OCI-LY7 (cell line): ENCODE results near the gene TICAM2. TPM values are rescaled to one million over a fixed set of nuclear protein-coding genes. Genes with fewer than 3 reads are reported as not detected.
A peak's percentile ranks its signal among the peaks of the same experiment; 100 is the strongest.

Source experiments
- BruUV-seq: library from RNA; stranded (reverse); fragments of 400-500 nt; replicated peaks from 2 replicates; lab custom pipeline; 2021; lab: Mats Ljungman, UMichigan
- CTCF ChIA-PET: fragments of 300-600 bp; sonication (Branson Sonifier 250); formaldehyde crosslinking; loops from one replicate; lab custom pipeline; 2022; ENCODE audit warnings: antibody characterized with exemption; ENCODE audit not compliant: unreplicated experiment; lab: Charles Lee
- POLR2A ChIA-PET: fragments of 300-600 bp; sonication (Branson Sonifier 250); formaldehyde crosslinking; loops from one replicate; lab custom pipeline; 2022; ENCODE audit warnings: antibody characterized with exemption; lab: Charles Lee
- DNase-seq: peaks from one replicate; pipeline ENCODE4 v3.0.0-alpha.2; 2015; ENCODE audit warnings: low spot score
- H2AFZ ChIP-seq: fragments of 200-600 bp; sonication (generic), shearing (Covaris generic); 2 replicates; pipeline ENCODE4 v1.6.1; 2014; ENCODE audit warnings: mild to moderate bottlenecking, antibody characterized with exemption, low read length, moderate library complexity
- H3K27ac ChIP-seq: fragments of 200-600 bp; sonication (generic); 2 replicates; pipeline ENCODE4 v1.5.1; 2014; ENCODE audit warnings: mixed run types, low read depth, mild to moderate bottlenecking, moderate library complexity, low read length, inconsistent platforms; ENCODE audit not compliant: poor library complexity, severe bottlenecking
- H3K36me3 ChIP-seq: fragments of 200-600 bp; sonication (generic); 2 replicates; pipeline ENCODE4 v1.6.1; 2014; ENCODE audit warnings: mild to moderate bottlenecking, antibody characterized with exemption, low read length, moderate library complexity, mixed read lengths; ENCODE audit not compliant: insufficient read depth
- H3K4me1 ChIP-seq: fragments of 200-600 bp; sonication (generic); 2 replicates; pipeline ENCODE4 v1.5.1; 2014; ENCODE audit warnings: mild to moderate bottlenecking, low read length; ENCODE audit not compliant: insufficient read depth, poor library complexity, severe bottlenecking
- H3K4me2 ChIP-seq: fragments of 200-600 bp; sonication (generic); 2 replicates; pipeline ENCODE4 v1.6.1; 2014; ENCODE audit warnings: mild to moderate bottlenecking, low read length
- H3K4me3 ChIP-seq: fragments of 200-600 bp; sonication (generic); 2 replicates; pipeline ENCODE4 v1.5.1; 2014; ENCODE audit warnings: mild to moderate bottlenecking, low read depth, low read length; ENCODE audit not compliant: poor library complexity, severe bottlenecking
- H3K79me2 ChIP-seq: fragments of 200-600 bp; sonication (generic); 2 replicates; pipeline ENCODE4 v1.6.1; 2016; ENCODE audit warnings: low read depth, mild to moderate bottlenecking, low read length, moderate library complexity, mixed read lengths; ENCODE audit not compliant: insufficient read depth
- H3K9me2 ChIP-seq: fragments of 200-600 bp; sonication (generic); 2 replicates; pipeline ENCODE4 v1.6.1; 2016; ENCODE audit warnings: mild to moderate bottlenecking, low read length, mixed read lengths; ENCODE audit not compliant: insufficient read depth
- H3K9me3 ChIP-seq: fragments of 200-600 bp; sonication (generic); 2 replicates; pipeline ENCODE4 v1.6.1; 2014; ENCODE audit warnings: mild to moderate bottlenecking, mixed run types, low read length, mixed read lengths
- H4K20me1 ChIP-seq: fragments of 200-600 bp; sonication (generic); 2 replicates; pipeline ENCODE4 v1.6.1; 2014; ENCODE audit warnings: mild to moderate bottlenecking, antibody characterized with exemption, low read length, moderate library complexity, mixed read lengths; ENCODE audit not compliant: insufficient read depth
- EZH2phosphoT487 ChIP-seq: fragments of 200-600 bp; sonication (generic); IDR thresholded peaks from 2 replicates; pipeline ENCODE4 v1.6.1; 2018; ENCODE audit warnings: low read depth, borderline replicate concordance, mild to moderate bottlenecking, mixed run types, antibody characterized with exemption, low read length, moderate library complexity, mixed read lengths
- intact Hi-C: fragments of 100-400 bp; cut with micrococcal nuclease; formaldehyde crosslinking; loops from one replicate; pipeline ENCODE4 v1.10.0; 2022; ENCODE audit not compliant: unreplicated experiment
- total RNA-seq, 2 experiments: library from RNA; depleted of rRNA in 1 of 2; stranded (reverse); fragments of >200 nt in 1 of 2; shearing (Covaris generic) in 1 of 2; gene quantifications; 2 replicates each; pipeline ENCODE4 v1.2.3, GENCODE V29; 2014 to 2022
- TF ChIP-seq, protein P1 (sequence below): fragments of 200-600 bp; sonication (generic); conservative IDR thresholded peaks from 2 replicates; pipeline ENCODE4 v1.5.1; 2014; ENCODE audit warnings: mild to moderate bottlenecking, antibody characterized with exemption, low read length, moderate library complexity, mixed read lengths

TICAM2 gene
- total RNA-seq, 2 experiments from 2014 or later, result 0.65 TPM; not detected in 1

GRCh38 chr5:115623658-115624057, 21.4 kb upstream of the TICAM2 start:
- H3K4me2 ChIP-seq, result peak overlapping the region; percentile 95
- H3K79me2 ChIP-seq, result peaks cover 67% of the 10 kb centered on the region
- intact Hi-C loops, result loop anchor here (10.0 kb wide), 1 partner anchor 1281 kb away; no protein-coding TSS in a partner anchor
- no TSS peak for BruUV-seq
- TF ChIP-seq EZH2phosphoT487, result no peak
- TF ChIP-seq, protein P1, sequence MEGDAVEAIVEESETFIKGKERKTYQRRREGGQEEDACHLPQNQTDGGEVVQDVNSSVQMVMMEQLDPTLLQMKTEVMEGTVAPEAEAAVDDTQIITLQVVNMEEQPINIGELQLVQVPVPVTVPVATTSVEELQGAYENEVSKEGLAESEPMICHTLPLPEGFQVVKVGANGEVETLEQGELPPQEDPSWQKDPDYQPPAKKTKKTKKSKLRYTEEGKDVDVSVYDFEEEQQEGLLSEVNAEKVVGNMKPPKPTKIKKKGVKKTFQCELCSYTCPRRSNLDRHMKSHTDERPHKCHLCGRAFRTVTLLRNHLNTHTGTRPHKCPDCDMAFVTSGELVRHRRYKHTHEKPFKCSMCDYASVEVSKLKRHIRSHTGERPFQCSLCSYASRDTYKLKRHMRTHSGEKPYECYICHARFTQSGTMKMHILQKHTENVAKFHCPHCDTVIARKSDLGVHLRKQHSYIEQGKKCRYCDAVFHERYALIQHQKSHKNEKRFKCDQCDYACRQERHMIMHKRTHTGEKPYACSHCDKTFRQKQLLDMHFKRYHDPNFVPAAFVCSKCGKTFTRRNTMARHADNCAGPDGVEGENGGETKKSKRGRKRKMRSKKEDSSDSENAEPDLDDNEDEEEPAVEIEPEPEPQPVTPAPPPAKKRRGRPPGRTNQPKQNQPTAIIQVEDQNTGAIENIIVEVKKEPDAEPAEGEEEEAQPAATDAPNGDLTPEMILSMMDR, result no peak
- POLR2A ChIA-PET, result interaction anchor here (0.7 to 2.6 kb wide), 9 partner anchors 8 to 1286 kb away, joined by 3 to 21 read pairs (median 3); no protein-coding TSS in a partner anchor
- H3K4me3 ChIP-seq, result peak overlapping the region; percentile 94
- DNase-seq, result no peak
- H4K20me1 ChIP-seq, result peaks cover 29% of the 10 kb centered on the region
- no peak overlapping the region for H2AFZ ChIP-seq
- no peaks in the 10 kb centered on the region for H3K9me2 ChIP-seq
- peaks cover 39% of the 10 kb centered on the region for H3K4me1 ChIP-seq
- CTCF ChIA-PET, result interaction anchor here (0.7 kb wide), 1 partner anchor 9 kb away, joined by 3 read pairs; no protein-coding TSS in a partner anchor
- no peaks in the 10 kb centered on the region for H3K9me3 ChIP-seq
- H3K36me3 ChIP-seq, result peaks cover 49% of the 10 kb centered on the region
- H3K27ac ChIP-seq, result no peak overlapping the region

DNA sequence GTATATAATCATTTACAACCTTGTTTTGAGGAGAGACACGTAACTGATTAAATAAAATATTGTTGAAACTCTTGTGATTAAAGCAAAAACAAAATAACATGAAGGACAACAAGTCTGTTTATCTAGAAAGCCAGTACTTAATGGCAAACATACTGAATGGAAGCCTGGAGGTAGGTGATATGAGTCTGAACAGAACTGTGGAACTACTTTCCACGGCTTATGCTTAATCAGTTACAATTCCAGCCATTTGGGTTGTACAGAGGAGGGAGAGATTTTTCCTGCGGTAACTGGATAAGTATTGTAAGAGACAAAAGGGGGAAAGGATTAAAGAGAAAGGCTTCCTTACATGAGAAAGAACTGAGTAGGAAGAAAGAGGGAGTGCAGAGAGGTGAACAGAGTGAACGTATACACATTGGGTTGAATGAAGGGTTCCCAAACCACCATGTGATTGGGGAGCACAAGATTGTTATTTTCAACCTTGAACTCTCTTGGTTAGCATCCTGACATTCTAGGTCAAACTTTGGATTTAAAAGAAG, 19.2 kb upstream of the TICAM2 start:
- Histone ChIP-seq H4K20me1 (peaks cover 29% of the 10 kb centered on the region), H3K4me2 (no peak overlapping the region), H3K4me3 (no peak overlapping the region), H3K79me2 (peaks cover 58% of the 10 kb centered on the region), H3K36me3 (peaks cover 67% of the 10 kb centered on the region), H3K27ac (no peak overlapping the region), H2AFZ (no peak overlapping the region), H3K9me3 (no peaks in the 10 kb centered on the region), H3K9me2 (no peaks in the 10 kb centered on the region), H3K4me1 (peaks cover 30% of the 10 kb centered on the region)
- intact Hi-C loops, result loop anchor here (10.0 kb wide), 1 partner anchor 1283 kb away; no protein-coding TSS in a partner anchor
- no peak for DNase-seq
- BruUV-seq, result no TSS peak
- CTCF ChIA-PET, result no interaction called here
- POLR2A ChIA-PET, result interaction anchor here (0.7 kb wide), 1 partner anchor 13 kb away, joined by 3 read pairs; no protein-coding TSS in a partner anchor
- TF ChIP-seq, protein P1, result no peak
- no peak for TF ChIP-seq EZH2phosphoT487

DNA sequence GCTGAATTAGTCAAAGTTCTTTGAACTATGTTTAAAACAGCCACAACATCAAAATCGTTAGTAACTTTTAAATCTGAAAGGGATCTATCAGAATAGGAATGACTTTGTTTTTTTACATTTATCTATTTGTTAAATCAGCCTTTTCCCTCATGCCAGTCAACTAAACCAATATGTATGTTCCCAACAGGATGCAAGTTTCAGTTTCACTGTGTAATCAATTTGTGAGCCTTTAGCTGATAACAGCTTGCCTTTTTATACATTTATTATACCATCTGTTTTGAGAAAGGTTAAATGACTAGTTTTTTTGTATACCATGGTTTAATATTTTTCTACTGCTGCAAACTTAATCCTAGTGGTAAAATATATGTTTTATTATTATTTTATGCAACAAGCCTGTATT, 14.6 kb upstream of the TICAM2 start:
- Histone ChIP-seq H3K4me2 (no peak overlapping the region), H3K4me3 (no peak overlapping the region), H3K9me3 (no peaks in the 10 kb centered on the region), H3K4me1 (no peaks in the 10 kb centered on the region), H3K79me2 (peaks cover 17% of the 10 kb centered on the region), H4K20me1 (peaks cover 13% of the 10 kb centered on the region; the same call in 1 of the 2 replicates), H3K36me3 (peaks cover 90% of the 10 kb centered on the region), H3K9me2 (no peaks in the 10 kb centered on the region), H2AFZ (no peak overlapping the region), H3K27ac (no peak overlapping the region)
- ChIA-PET POLR2A (interaction anchor here (0.7 to 1.3 kb wide), 4 partner anchors 8 to 25 kb away, joined by 3 to 4 read pairs (median 4); no protein-coding TSS in a partner anchor), CTCF (no interaction called here)
- TF ChIP-seq EZH2phosphoT487, result no peak
- TF ChIP-seq, protein P1, result no peak
- no peak for DNase-seq
- BruUV-seq, result no TSS peak
- intact Hi-C loops, result no loop called here
